HCT116 (cell line): ENCODE measurements around the gene SHROOM1.

Experiments
- SP1 ChIP-seq: IDR thresholded peaks from 2 replicates; pipeline ENCODE4 v1.6.1; 2012; ENCODE audit warnings: low read depth
- TF ChIP-seq, protein P1 (sequence below), 3 experiments: fragments of 200-600 bp in 1 of 3; sonication (generic) in 1 of 3; IDR thresholded peaks in 2 of 3; conservative IDR thresholded peaks in 1 of 3; 2 replicates each; pipeline ENCODE4 v1.5.1; 2012 to 2017; ENCODE audit warnings: low read depth in 2 of 3, low read length in 2 of 3, antibody characterized with exemption in 1 of 3, borderline replicate concordance in 1 of 3, control low read depth in 1 of 3, mild to moderate bottlenecking in 1 of 3, mixed read lengths in 1 of 3, mixed run types in 1 of 3, moderate library complexity in 1 of 3; ENCODE audit not compliant: insufficient read depth in 1 of 3

DNA sequence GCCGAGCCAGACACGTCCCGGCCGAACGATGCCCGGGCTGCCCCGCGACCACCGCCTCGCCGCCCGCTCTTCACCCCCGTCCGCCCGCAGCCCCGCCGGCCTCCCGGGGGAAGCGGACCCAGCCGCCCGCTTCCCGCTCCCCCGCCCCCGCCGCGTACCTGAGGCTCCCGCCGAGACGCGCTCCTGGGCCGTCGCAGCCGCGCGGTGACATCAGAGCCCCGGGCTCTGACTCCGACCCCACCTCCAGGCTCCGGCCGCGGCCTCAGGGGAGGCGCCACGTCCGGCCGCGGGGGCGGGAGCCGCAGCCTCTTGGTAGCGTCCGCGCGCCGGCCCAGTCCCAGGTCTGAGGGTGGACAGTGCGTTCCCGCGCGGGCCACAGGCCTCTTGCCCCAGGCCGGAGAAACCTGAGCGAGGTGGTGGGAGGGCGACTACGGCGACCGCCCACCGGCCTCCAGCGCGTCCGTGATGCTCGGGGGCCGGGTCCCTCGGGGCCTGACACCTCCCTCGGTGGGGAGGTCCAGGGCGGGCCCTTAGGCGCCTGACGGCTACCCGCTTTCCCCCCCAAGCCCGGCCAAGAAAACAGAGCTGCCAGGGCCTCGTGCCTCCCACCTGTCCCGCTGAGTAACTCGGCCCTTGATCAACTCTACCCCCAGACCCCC lies at the start of gene SHROOM1:
- no peak for TF ChIP-seq SP1
- TF ChIP-seq, protein P1, sequence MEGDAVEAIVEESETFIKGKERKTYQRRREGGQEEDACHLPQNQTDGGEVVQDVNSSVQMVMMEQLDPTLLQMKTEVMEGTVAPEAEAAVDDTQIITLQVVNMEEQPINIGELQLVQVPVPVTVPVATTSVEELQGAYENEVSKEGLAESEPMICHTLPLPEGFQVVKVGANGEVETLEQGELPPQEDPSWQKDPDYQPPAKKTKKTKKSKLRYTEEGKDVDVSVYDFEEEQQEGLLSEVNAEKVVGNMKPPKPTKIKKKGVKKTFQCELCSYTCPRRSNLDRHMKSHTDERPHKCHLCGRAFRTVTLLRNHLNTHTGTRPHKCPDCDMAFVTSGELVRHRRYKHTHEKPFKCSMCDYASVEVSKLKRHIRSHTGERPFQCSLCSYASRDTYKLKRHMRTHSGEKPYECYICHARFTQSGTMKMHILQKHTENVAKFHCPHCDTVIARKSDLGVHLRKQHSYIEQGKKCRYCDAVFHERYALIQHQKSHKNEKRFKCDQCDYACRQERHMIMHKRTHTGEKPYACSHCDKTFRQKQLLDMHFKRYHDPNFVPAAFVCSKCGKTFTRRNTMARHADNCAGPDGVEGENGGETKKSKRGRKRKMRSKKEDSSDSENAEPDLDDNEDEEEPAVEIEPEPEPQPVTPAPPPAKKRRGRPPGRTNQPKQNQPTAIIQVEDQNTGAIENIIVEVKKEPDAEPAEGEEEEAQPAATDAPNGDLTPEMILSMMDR (IDR thresholded peaks at IDR 0.05 in 2 of 3, conservative IDR thresholded peaks at IDR 0.05 in 1 of 3; ENCODE audit: borderline replicate concordance in 1 of 3, insufficient read depth in 1 of 3, low read depth in 2 of 3, low read length in 2 of 3) = no peak
